Measurements from ENCODE around the gene RGS3.
"Not testable (repeated sequence)": the region's sequence is repeated elsewhere in the genome, so short reads cannot be mapped to it uniquely, and the experiment has no call there.

The RGS3 gene

DNA sequence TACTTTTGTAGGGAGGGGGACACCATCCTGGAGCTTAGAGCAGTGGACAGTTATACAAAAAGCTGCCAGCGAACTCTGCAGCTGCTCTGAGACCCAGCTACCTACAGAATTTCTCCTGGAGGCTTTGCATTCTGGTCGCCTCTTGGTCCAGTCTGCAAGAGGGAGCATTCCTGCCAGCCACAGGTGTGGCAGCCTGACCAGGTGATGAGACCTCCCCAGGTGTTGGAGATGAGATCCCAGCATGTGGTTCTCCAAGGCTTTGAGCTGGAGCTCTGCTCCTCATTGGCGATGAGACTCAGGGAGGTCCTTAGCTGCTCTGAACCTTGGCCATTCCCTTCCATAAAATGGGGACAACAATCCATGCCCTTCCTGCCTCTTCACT, 69.3 kb downstream of the RGS3 start:
- DNase-seq, result peak; percentile 6

DNA sequence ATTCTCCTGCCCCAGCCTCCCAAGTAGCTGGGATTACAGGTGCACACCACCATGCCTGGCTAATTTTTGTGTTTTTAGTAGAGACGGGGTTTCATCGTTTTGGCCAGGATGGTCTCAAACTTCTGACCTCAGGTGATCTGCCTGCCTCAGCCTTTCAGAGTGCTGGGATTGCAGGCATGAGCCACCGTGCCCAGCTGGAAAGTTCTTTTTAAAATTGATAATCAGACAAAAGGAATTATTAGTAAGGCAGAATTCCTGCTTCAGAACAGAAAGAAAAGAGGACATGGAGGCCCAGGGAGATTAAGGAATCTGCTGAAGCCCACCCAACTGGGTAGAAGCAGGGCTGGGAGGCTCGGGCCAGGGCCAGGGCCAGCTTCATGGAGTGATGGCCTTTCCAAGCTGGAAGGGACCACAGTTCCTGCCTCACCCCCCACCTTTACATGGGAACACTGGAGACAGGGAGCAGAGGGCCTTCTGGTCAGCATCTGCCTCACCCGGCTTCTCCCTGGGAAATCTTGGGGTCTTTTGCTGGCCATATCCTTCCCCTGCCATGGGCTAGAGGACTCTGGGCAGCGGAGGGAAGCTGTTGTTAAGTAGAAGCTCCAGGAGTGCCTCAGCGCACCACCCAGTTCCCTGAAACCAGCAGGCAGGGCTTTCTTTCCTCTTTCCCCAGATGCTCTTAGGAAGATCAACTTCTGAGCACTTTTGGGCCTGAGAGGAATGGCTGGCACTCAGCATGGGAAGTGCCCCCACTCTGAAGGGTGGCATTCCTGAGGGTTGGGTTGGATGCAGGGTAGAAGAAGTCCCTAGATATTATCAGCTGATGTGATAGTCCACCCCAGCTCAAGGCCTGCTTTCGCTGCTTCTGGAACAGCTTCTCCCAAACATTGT, 70.1 kb downstream of the RGS3 start:
- peak; percentile 17 for DNase-seq

DNA sequence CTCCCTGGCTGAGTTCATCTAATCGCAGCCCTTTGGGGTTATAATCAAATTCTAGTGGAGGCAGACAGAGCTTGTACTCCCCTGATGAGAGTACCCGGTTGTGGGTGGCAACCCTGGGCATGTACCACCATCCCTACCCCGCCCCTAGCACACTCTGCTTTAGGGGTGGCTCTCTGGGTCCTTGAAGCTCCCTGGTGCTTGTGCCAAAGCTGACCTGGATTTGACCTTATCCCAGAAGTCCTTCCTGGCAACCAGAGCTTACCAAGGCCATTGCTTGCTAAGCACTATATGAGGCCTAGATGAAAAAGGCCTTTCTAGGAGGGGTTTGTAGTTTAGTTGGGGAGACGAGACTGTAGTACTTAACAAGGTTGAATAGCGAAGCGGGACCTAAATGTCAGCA, 72.2 kb downstream of the RGS3 start:
- peak; percentile 13 for DNase-seq

DNA sequence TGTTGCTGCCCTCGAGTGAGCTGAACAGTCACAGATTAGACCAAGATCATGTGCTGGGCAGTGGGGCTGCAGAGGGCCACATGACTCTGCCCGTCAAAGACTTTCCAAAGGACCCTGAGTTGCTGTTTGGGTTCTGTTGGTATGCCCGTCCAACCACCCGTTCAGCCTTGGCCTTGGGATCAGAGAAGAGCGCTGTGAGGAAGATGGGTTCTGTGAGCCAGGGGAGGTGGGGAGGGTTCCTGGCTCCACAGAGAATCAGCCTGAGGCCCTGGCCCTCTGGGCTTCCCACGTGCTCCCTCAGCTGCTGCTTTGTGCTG, 72.6 kb downstream of the RGS3 start:
- no peak for DNase-seq

DNA sequence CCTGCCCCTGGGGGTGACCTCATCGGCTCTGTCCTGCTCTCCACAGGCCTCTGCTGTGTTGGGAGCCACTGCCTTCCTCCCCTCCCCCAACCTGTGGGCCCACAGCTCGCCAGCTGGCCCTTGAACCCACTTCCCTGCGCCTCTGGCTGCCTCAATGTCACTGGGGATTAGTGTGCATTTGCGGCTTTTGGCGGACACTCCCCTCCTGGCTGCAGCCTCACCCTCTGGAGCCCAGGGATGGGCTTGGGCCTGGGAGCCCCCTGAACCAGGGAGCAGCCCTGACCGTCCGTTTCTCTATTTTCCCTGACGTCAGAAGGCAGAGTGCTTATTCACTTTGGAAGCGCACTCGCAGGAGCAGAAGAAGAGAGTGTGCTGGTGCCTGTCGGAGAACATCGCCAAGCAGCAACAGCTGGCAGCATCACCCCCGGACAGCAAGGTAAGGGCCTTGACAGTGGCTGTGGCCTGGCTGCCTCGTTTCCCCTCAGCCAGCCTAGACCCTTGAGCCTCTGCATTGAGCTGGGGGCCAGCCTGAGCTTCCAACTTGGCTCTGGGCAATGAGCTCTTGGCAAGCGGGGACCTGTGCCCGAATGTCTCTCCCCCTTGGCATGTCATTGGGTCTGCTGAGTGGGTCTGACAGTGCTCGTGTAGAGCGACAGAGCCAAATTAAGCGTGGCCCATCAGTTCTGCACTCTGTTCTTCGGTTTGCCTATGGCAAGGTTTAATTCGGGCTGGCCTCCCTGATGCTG, 73.1 kb downstream of the RGS3 start:
- peak; percentile 53 for DNase-seq

DNA sequence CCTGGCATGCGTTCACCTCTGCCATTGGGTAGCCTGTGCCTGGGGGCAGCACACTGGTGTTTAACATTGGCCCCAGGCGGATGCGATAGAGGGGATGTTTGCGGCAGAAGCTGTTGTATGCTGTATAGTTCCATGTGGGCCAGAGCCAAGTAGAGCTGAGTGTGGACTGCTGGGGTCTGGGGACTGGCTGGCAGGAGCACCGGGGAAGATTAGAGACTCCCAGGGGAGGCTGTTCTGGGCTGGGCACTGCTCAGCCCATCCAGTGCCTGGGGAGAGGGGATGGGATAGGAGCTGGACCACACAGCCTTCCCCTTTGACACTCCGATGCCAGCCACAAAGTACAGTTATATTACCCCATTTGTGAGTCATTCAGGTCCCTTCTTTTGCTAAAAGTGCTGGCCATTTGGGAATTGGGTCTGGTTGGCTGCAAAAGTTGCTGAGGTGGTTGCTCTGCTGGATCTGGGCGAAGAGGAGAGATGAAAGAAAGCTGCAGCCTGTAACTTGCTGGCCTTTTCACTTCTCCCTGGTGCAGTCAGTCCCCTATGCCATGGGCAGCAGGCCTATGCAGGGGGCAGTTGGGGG, 73.8 kb downstream of the RGS3 start:
- DNase-seq, result peak; percentile 21

DNA sequence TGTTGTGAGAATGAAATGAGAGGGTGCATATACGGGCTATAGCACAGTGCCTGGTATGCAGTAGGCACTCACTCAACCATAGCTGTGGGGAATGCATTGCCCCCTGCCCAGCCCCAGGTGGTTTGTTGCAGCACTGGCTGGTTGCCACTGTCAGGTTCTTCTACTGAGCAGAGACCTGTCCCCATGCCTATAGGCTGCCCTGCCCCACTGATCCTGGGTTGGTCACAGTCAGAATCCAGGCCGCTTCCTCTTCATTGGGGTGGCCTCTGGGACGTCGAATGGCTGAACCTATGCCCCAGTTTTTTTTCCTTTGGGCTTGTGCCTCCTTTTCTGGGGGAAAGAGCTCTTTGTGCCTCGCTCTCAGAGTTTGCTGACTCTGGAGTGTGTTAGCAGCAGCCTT, 74.6 kb downstream of the RGS3 start:
- no peak for DNase-seq

DNA sequence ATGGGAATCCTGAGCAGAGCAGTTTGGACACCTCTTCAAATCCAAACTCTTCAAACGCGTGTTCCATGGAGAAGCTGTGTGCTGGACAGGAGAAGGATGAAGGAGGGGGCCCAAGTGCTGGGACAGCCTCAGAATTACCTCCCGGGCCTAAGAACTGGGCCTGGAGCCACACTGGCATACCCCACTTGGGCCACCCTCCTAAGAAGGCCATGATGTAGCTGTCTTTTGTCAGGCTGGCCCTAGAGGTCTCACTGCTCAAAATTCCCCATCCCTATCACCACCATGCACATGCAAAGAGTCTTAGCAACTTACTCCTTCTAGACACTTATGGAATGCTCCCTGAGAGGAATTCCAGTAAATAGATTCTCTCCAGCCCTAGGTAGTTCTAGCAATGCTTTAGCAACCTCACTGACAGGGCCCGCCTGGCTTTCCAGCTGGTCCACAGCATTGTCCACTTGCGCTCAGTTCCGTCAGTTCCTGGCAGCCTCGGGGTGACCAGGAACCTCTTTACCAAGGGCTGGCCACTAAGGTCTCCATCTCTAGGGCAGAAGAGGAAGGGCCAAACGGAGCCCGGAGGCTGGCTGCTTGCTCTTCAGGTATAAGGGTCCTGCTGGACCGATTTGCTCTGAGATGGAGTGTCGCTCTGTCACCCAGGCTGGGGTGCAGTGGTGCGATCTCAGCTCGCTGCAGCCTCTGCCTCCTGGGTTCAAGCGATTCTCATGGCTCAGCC, 75.3 kb downstream of the RGS3 start:
- DNase-seq, result peak; percentile 22

DNA sequence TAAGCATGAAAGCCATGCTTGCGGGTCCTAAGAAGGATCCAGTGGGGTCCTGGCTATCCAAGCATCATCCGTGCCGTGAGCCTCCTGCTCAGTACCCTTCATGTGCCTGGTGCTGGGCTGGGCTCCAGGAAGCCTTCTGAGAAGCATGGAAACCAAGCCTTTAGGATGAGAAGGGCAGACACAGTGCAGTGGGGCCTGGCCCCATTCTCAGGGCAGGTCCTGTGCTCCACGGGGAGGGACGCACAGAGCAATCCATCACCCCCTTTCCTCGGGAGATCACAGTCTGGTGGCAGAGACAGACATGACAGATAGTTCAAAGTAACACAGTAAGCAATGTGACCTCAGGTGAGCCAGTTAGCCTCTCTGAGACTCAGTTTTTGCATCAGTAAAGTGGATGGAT, 76.9 kb downstream of the RGS3 start:
- peak; percentile 32 for DNase-seq

DNA sequence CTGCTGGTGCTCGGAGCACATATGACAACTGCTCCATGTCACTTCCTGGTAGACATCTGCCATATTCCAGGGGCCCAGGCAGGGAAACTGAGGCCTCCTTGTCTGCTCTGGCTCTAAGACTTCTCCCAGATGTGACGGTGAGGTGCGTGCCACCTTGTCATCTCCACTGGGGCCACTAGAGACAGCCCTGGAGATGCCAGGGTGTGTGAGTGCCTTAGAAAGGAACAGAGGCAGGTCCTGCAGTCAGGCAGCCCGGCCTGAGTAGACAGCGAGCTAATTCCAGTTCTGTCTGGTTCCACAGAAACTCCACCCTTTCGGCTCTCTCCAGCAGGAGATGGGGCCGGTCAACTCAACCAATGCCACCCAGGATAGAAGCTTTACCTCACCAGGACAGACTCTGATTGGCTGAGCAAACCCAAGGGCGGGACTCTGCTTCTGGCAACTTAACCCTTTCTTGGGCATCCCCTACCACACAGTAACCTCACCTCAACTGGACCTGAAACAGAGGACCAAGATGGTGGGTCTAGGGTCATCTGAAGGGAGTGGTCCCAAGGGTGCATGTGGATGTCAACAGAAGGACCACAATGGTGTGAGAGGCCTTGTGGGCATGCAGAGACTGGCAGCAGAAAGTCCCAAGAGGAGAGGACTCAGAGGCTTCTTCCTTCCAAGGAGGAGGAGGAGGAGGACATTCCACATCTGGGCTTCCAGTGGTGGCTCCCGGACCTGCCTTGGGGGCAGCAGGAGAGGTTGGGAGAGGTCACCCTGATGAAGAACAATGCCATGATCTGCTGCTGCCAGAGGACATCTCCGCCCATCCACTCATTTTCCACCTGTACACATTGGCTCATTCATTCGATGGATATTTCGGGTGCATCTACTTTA, 77.7 kb downstream of the RGS3 start:
- peak; percentile 55 for DNase-seq

DNA sequence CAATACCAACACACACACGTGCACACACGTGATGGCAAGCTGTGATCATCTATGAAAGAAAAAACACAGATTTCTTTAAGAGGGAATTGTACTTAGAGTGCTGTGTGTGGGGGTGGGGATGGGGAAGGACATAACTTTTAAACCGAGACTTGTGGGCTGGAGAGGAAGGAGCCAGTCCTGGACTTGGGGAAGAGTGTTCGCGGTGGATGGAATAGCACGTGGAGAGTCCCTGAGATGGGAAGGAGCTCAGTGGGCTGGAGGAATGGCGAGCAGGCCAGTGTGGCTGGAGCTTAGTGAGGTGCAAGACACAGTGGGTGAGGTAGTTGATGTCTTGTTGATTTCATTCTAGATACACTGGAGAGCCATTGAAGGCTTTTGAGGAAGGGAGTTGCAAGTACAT, 78.5 kb downstream of the RGS3 start:
- peak; percentile 16 for DNase-seq

DNA sequence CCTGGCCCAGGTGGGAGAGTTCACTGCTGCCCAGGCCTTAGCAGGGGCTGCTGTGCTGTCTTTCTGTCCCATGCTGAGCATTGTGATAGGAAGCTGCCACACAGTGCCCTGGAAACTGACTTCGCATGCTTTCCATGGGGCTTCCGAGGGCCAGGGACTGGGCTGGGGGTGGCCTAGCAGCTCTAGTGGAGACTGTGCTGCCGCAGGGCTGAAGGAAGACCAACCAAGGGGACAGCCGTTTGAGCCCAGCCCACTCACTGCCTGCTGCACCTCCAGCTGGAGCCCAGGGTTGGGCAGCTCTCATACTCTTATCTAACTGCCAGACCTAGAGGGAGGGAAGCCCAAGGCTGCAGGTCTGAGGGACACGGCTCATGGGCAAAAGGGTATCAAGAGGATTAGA, 79.2 kb downstream of the RGS3 start:
- peak; percentile 38 for DNase-seq

DNA sequence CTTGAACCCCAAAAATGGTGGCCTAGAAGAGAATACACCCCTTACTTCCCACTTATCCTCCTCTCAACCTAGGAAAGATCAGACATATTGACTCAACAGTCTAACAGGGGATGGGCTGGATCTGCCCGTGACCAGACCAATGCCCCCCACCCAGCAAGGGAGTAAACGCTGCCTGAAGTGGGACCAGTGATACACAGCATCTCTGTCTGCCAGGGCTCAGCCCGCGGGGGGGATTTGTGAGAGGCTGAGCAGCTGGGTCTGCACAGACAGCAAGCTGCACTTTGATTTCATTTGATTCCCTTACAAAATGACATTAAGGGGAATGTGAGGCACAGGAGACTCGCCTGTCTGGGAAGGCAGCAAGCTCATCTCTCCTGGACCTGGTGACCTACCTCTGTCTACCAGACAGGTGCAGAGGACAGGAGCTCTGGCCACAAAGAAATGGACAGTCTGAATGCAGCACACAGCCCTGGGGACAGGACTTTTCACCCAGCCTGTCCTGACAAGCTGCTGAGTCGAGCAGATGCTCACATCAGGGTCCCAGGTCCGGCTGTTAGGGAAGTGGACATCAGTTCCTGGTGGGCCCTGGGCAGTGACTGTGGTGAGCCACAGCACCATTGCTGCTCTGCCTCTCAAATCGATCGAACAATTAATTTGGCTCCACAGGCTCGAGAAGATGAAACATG, 79.9 kb downstream of the RGS3 start:
- DNase-seq, result peak; percentile 38

DNA sequence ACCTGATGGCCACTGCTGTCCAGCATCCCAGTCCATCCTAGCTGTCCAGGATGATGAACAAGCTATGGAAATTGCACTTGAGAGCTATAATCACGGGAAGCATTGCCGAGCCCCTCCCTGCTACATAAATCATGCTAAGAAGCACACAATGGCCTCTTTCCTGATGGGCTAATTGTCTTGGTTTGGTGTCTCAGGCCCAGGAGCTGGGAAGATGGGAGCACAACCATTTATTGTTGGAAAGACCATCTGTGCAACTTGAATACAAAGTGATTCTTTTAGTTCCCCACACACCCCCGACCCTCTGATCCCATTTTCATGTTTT, 80.4 kb downstream of the RGS3 start:
- DNase-seq, result peak; percentile 16

DNA sequence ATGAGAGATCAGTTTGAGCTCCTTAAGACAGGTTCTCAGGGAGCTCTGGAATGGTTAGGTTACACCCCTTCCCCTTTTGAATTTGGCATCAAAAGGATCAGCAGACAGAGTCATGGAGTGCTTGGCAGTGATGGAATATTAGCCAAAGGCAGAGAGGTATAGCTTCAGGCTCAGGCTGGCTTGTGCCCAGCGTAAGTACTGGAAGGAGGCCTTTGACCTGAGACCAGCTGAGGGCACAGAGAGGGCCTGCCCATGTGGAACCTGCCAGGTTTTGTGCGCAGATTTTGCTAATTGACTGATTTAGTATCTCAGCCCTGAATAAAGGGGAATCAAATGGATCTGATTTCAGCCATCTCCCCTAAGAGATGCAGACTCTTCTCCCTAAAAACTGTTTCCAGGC, 81.5 kb downstream of the RGS3 start:
- peak; percentile 33 for DNase-seq

DNA sequence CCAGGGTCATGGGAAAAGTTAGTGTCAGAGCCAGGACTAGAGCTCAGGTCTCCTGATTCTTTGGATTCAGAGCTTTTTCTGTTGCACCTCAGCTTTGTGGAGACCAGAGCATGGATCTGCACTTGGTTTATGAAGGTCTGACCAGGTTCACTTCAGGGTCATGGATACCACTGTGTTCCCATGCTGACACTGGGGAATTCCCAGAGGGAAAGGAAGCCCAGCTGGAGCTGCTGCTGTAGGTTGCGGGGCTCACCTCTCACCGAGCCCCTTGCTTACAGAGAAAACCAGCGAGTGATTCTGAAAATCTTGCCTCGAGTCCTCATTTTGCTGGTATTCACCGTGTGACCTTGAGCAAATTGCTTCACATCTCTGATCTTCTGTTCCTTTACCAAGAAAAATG, 83.0 kb downstream of the RGS3 start:
- no peak for DNase-seq

DNA sequence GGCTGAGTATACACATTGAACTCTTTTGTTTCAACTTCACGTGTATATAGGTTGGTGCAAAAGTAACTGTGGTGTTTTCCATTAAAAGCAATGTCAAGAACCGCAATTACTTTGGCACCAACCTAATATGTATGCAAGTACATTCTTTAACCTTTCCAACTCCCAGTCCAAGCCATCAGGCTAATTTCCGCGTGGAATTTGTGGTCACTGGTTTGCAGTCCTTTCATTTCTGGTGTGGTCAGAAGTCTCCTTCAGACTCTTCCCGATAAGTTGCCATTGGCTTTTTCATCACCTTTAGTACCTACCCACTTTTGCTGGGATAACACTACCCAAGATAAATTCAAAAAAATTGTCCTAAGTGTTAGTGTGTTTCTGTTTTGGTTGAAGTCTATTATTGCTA, 84.0 kb downstream of the RGS3 start:
- peak; percentile 32 for DNase-seq

DNA sequence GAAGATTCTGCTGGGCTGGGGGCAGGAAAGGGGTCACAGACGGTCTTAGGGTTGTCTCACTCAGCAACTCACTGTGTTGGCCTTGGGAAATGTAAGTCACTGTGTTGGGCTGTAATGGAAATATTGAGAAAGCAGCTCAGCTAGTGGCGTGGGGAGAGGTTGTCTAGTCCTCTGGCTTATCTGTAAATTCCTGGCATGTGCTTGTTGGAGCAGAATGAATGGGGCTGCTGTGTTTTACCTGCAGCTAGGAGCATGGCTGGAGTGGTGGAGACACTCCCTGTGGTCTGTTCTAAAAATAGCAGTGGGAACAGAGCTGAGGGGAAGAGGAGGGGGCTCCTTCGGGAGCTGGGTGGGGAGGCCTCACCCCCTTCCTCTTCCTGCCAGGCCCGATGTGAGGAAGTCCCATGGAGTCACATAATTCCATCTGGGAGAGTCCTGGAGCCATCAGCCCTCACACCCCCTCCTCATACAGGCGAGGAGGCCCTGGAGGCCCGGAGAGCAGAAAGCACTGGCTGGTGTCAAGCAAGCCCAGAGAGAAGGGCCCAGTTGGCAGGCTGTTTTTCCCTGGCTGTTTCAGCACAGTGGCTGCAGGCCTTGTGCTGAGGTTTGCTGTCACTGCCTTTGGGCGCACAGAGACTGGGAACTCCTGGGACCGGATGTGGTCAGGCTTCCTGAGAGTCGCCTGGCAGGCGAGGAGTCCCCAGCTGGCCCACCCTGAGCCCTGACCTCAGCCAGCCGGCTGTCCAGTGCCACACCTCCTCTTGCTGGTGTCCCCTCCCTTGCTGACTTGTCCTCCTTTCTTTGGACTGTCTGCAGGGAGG, 84.9 kb downstream of the RGS3 start:
- peak; percentile 59 for DNase-seq

DNA sequence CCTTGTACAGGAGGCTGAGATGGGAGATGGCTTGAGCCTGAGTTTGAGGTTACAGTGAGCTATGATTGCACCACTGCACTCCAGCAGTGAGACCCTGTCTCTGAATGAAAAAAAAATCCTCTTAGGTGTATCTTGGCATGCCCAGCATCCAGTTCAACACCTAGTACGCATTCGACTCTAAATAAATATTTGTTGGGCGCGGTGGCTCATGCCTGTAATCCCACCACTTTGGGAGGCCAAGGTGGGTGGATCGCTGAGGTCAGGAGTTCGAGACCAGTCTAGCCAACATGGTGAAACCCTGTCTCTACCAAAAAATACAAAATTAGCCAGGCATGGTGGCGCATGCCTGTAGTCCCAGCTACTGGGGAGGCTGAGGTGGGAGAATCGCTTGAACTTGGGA, 86.4 kb downstream of the RGS3 start:
- not testable (repeated sequence) for DNase-seq

DNA sequence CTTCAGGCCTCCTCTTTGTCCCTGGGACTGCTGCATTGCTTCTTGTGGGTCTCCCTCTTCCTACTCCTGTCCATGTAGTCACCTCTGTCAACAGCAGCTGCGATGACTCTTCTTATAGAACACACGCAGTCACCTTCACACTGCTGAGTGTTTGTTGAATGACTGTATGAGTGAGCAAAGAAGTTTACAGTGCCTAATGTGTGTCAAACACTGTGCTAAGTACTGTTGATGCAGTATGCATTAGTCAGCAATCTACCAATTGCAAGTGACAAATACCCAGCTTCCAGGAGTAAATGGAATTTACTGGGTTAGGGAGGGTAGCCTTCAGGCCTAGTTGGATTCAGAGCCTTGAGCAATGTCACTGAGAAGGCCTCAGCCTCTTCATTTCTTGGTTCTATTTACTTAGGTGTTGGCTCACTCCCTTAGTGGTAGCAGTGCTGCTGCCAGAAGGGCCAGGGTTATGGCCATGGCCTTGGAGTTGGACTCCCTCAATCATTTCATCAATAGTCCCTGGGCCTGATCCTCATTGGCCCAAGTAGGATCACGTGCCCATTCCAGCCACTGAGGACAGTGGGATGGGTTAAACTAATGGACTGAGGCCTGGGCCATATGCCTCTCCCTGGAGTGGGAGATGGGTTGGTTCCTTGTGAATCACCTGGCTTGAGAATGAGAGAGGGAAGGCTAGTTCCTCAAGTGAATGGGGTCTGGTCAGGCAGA, 93.5 kb downstream of the RGS3 start:
- peak; percentile 21 for DNase-seq
